PC-3 (cell line): Measurements from ENCODE around the gene PDGFC.

Source experiments
- CTCF ChIP-seq: fragments of 300-600 bp; sonication (generic); conservative IDR thresholded peaks from 2 replicates; pipeline ENCODE4 v1.5.1; 2017; ENCODE audit warnings: antibody characterized with exemption, low read depth, mild to moderate bottlenecking, low read length
- EZH2phosphoT487 ChIP-seq: fragments of 300-600 bp; sonication (generic); IDR thresholded peaks from 2 replicates; pipeline ENCODE4 v1.6.1; 2018; ENCODE audit warnings: mild to moderate bottlenecking, antibody characterized with exemption, low read length, borderline replicate concordance

GRCh38 chr4:156773648-156774357, 197.8 kb downstream of the PDGFC start:
- TF ChIP-seq EZH2phosphoT487 (no peak), CTCF (no peak)
